CD14-positive monocyte (primary cell): ENCODE measurements around the gene ACTR3. TPM values are rescaled to one million over a fixed set of nuclear protein-coding genes. Genes with fewer than 3 reads are reported as not detected.

ENCODE experiments used
- DNase-seq, 3 donors: peaks; one replicate each; pipeline ENCODE4 v3.0.0-alpha.2; 2011 to 2022
- H2AFZ ChIP-seq: 2 replicates; pipeline ENCODE4 v1.6.0; 2012; ENCODE audit warnings: mild to moderate bottlenecking, low read depth, low read length, inconsistent platforms; ENCODE audit not compliant: insufficient read depth, poor library complexity, severe bottlenecking
- H3K27ac ChIP-seq, 2 donors: 1 replicate in 1 of 2; 2 replicates in 1 of 2; pipeline ENCODE4 v1.5.1; 2012 to 2013; ENCODE audit warnings: low read length in 2 of 2, control low read depth in 1 of 2, inconsistent platforms in 1 of 2, low read depth in 1 of 2, mild to moderate bottlenecking in 1 of 2
- H3K27me3 ChIP-seq, 2 donors: one replicate each; pipeline versions ENCODE4 v1.6.0 to v1.6.1; 2011 to 2013; ENCODE audit warnings: low read length in 2 of 2; ENCODE audit not compliant: control insufficient read depth in 2 of 2, insufficient read depth in 2 of 2
- H3K36me3 ChIP-seq, 2 donors: replicated peaks in 1 of 2; 1 replicate in 1 of 2; 2 replicates in 1 of 2; pipeline versions ENCODE4 v1.5.1 to v1.6.1; 2012 to 2013; ENCODE audit warnings: low read length in 2 of 2, control low read depth in 1 of 2, inconsistent platforms in 1 of 2, mild to moderate bottlenecking in 1 of 2; ENCODE audit not compliant: insufficient read depth in 2 of 2, control insufficient read depth in 1 of 2
- H3K4me1 ChIP-seq, 2 donors: 1 replicate in 1 of 2; 2 replicates in 1 of 2; pipeline versions ENCODE4 v1.5.1 to v1.6.1; 2012 to 2013; ENCODE audit warnings: low read length in 2 of 2, control low read depth in 1 of 2, inconsistent platforms in 1 of 2, mild to moderate bottlenecking in 1 of 2, moderate library complexity in 1 of 2; ENCODE audit not compliant: insufficient read depth in 2 of 2, control insufficient read depth in 1 of 2
- H3K4me2 ChIP-seq: replicated peaks from 2 replicates; pipeline ENCODE3; 2012; ENCODE audit warnings: low read length, moderate library complexity, mild to moderate bottlenecking; ENCODE audit not compliant: poor library complexity, severe bottlenecking; ENCODE audit errors: extremely low read depth
- H3K4me3 ChIP-seq, 3 experiments: fragments of 200-600 bp in 1 of 3; sonication (generic) in 1 of 3; replicated peaks in 1 of 3; 1 replicate in 2 of 3; 2 replicates in 1 of 3; pipeline ENCODE4 v1.5.1; 2011 to 2013; ENCODE audit warnings: low read length in 3 of 3, mild to moderate bottlenecking in 3 of 3, control low read depth in 2 of 3, low read depth in 2 of 3, inconsistent platforms in 1 of 3, moderate library complexity in 1 of 3
- H3K79me2 ChIP-seq: 2 replicates; pipeline ENCODE4 v1.6.0; 2012; ENCODE audit warnings: mild to moderate bottlenecking, control low read depth, inconsistent platforms, low read length, moderate library complexity; ENCODE audit not compliant: insufficient read depth
- H3K9ac ChIP-seq: 2 replicates; pipeline ENCODE4 v1.6.0; 2017; ENCODE audit warnings: low read length, mild to moderate bottlenecking; ENCODE audit not compliant: insufficient read depth, poor library complexity, severe bottlenecking
- H3K9me3 ChIP-seq, 2 donors: replicated peaks in 1 of 2; 1 replicate in 1 of 2; 2 replicates in 1 of 2; pipeline versions ENCODE4 v1.5.1 to v1.6.1; 2012 to 2013; ENCODE audit warnings: low read length in 2 of 2, control low read depth in 1 of 2; ENCODE audit not compliant: control insufficient read depth in 1 of 2, insufficient read depth in 1 of 2
- H4K20me1 ChIP-seq: 2 replicates; pipeline ENCODE4 v1.6.0; 2012; ENCODE audit warnings: mild to moderate bottlenecking, low read length, control low read depth, moderate library complexity; ENCODE audit not compliant: insufficient read depth
- H3K27ac Mint-ChIP-seq, 7 donors: one replicate each; pipeline ENCODE4 v1.8.0; 2020; ENCODE audit warnings: mild to moderate bottlenecking in 7 of 7, mixed read lengths in 7 of 7, moderate library complexity in 6 of 7, inconsistent platforms in 2 of 7
- H3K27me3 Mint-ChIP-seq, 3 donors: one replicate each; pipeline ENCODE4 v1.8.0; 2021 to 2022; ENCODE audit warnings: low read depth in 3 of 3, mild to moderate bottlenecking in 3 of 3, mixed read lengths in 3 of 3, moderate library complexity in 3 of 3, inconsistent platforms in 1 of 3
- H3K36me3 Mint-ChIP-seq, 2 donors: one replicate each; pipeline ENCODE4 v1.8.0; 2020; ENCODE audit warnings: mixed read lengths in 2 of 2, inconsistent platforms in 1 of 2, mild to moderate bottlenecking in 1 of 2
- H3K4me1 Mint-ChIP-seq: one replicate; pipeline ENCODE4 v1.8.0; 2020; ENCODE audit warnings: mild to moderate bottlenecking, mixed read lengths
- H3K4me3 Mint-ChIP-seq, 2 donors: one replicate each; pipeline ENCODE4 v1.8.0; 2020; ENCODE audit warnings: mild to moderate bottlenecking in 2 of 2, mixed read lengths in 2 of 2, moderate library complexity in 1 of 2
- H3K9me3 Mint-ChIP-seq, 7 donors: one replicate each; pipeline ENCODE4 v1.8.0; 2020 to 2022; ENCODE audit warnings: mixed read lengths in 7 of 7, mild to moderate bottlenecking in 6 of 7, moderate library complexity in 6 of 7, inconsistent platforms in 2 of 7
- CTCF ChIP-seq: fragments of 200-600 bp; IDR thresholded peaks from one replicate; pipeline ENCODE4 v1.8.0; 2022; ENCODE audit warnings: antibody characterized with exemption, mild to moderate bottlenecking
- WGBS: methylation state at CpG from one replicate; pipeline ENCODE4 v1.1.5; 2013; ENCODE audit warnings: missing lambda C conversion rate; ENCODE audit not compliant: insufficient coverage; 5-methylcytosine and 5-hydroxymethylcytosine counted together
- intact Hi-C, 2 donors: fragments of 100-400 bp; cut with micrococcal nuclease; formaldehyde crosslinking; loops; one replicate each; pipeline versions ENCODE4 v1.15.0 to v1.15.1; 2023
- polyA plus RNA-seq, 3 donors: library from polyadenylated mRNA; depleted of rRNA in 1 of 3; unstranded in 2 of 3; stranded (reverse) in 1 of 3; fragments of 300-500 nt in 2 of 3; fragments of >200 nt in 1 of 3; fragmentation: Illumina TruSeq in 2 of 3; gene quantifications; 1 replicate in 2 of 3; 2 replicates in 1 of 3; pipeline ENCODE4 v1.2.3, GENCODE V29; 2012 to 2021

The ACTR3 gene
- polyA plus RNA-seq, 3 donors = 103 to 557 (median 464) TPM

- DNase-seq = peak in 1 of 3 donors; percentile 43
- Mint-ChIP-seq H3K27ac (peak overlapping the region in 1 of 7 donors; percentile 2), H3K27me3 (peaks cover 0 to 5% (median 0%) of the 10 kb centered on the region in 3 donors), H3K4me3 (no peak overlapping the region), H3K9me3 (peaks cover 2 to 7% (median 6%) of the 10 kb centered on the region in 7 donors), H3K36me3 (no peaks in the 10 kb centered on the region), H3K4me1 (peaks cover 14% of the 10 kb centered on the region)
- no peak for TF ChIP-seq CTCF
- Histone ChIP-seq H3K27ac (no peak overlapping the region), H2AFZ (no peak overlapping the region), H3K4me3 (no peak overlapping the region), H3K9ac (no peak overlapping the region), H3K4me2 (no peak overlapping the region), H3K79me2 (no peaks in the 10 kb centered on the region), H3K4me1 (peaks cover 2 to 8% of the 10 kb centered on the region in 2 donors), H3K27me3 (no peaks in the 10 kb centered on the region), H4K20me1 (no peaks in the 10 kb centered on the region), H3K36me3 (no peaks in the 10 kb centered on the region), H3K9me3 (no peaks in the 10 kb centered on the region)
- whole genome bisulfite sequencing = 83% methylated on average over 3 of the region's 6 CpGs
- intact Hi-C loops = no loop called here
These were observed 41.0 kb upstream of the ACTR3 start for GRCh38 chr2:113848758-113849415.

- Histone ChIP-seq H3K36me3 (no peaks in the 10 kb centered on the region), H3K79me2 (no peaks in the 10 kb centered on the region), H3K27me3 (no peaks in the 10 kb centered on the region), H3K9ac (no peak overlapping the region), H3K4me1 (peaks cover 14 to 22% of the 10 kb centered on the region in 2 donors), H3K4me2 (no peak overlapping the region), H2AFZ (no peak overlapping the region), H4K20me1 (no peaks in the 10 kb centered on the region), H3K9me3 (no peaks in the 10 kb centered on the region), H3K27ac (no peak overlapping the region), H3K4me3 (no peak overlapping the region)
- DNase-seq = no peak
- Mint-ChIP-seq H3K27me3 (peaks cover 0 to 5% (median 0%) of the 10 kb centered on the region in 3 donors), H3K4me1 (peaks cover 25% of the 10 kb centered on the region), H3K27ac (no peak overlapping the region), H3K36me3 (no peaks in the 10 kb centered on the region), H3K4me3 (no peak overlapping the region), H3K9me3 (peaks cover 0 to 4% (median 3%) of the 10 kb centered on the region in 7 donors)
- WGBS = 36% methylated on average over 3 of the region's 3 CpGs
- intact Hi-C loops = no loop called here
- TF ChIP-seq CTCF = no peak
These were observed 39.2 kb upstream of the ACTR3 start for GRCh38 chr2:113850687-113851086.
